Progenitor cell of endocrine pancreas (in vitro differentiated cells): ENCODE results near the gene ELAC1. TPM values are rescaled to one million over a fixed set of nuclear protein-coding genes. Genes with fewer than 3 reads are reported as not detected.
"Not testable (repeated sequence)": the region's sequence is repeated elsewhere in the genome, so short reads cannot be mapped to it uniquely, and the experiment has no call there.

Experiments
- DNase-seq: peaks from one replicate; pipeline ENCODE4 v3.0.0; 2021; ENCODE audit warnings: low spot score; ENCODE audit not compliant: unreplicated experiment
- H3K27ac Mint-ChIP-seq: 2 replicates; pipeline ENCODE4 v1.8.0; 2021; ENCODE audit warnings: mild to moderate bottlenecking, moderate library complexity, mixed read lengths
- H3K27me3 Mint-ChIP-seq: 2 replicates; pipeline ENCODE4 v1.8.0; 2021; ENCODE audit warnings: mixed read lengths
- H3K36me3 Mint-ChIP-seq: 2 replicates; pipeline ENCODE4 v1.8.0; 2022; ENCODE audit warnings: mixed read lengths; ENCODE audit not compliant: insufficient read depth
- H3K4me1 Mint-ChIP-seq: 2 replicates; pipeline ENCODE4 v1.8.0; 2021; ENCODE audit warnings: low read depth, mixed read lengths
- H3K4me3 Mint-ChIP-seq: 2 replicates; pipeline ENCODE4 v1.8.0; 2021; ENCODE audit warnings: low read depth, mild to moderate bottlenecking, moderate library complexity, mixed read lengths
- H3K9me3 Mint-ChIP-seq: 2 replicates; pipeline ENCODE4 v1.8.0; 2021; ENCODE audit warnings: low read depth, mixed read lengths
- total RNA-seq: library from RNA; stranded (reverse); gene quantifications from 2 replicates; pipeline ENCODE4 v1.2.1, GENCODE V29; 2021
- TF ChIP-seq, protein P1 (sequence below): fragments of 200-600 bp; sonication (generic); IDR thresholded peaks from one replicate; pipeline ENCODE4 v1.5.0; 2021; ENCODE audit warnings: antibody characterized with exemption, mild to moderate bottlenecking; ENCODE audit not compliant: unreplicated experiment

Gene ELAC1
- total RNA-seq, 1 donor from 2014 or later = 9.2 TPM

- H3K27ac Mint-ChIP-seq = peak overlapping the region; percentile 65
- H3K9me3 Mint-ChIP-seq = no peaks in the 10 kb centered on the region
- no peak overlapping the region for H3K4me3 Mint-ChIP-seq
Observed at GRCh38 chr18:50986360-50987087, 18.7 kb downstream of the ELAC1 start.

GRCh38 chr18:50987261-50987660 lies 19.4 kb downstream of the ELAC1 start:
- TF ChIP-seq, protein P1, sequence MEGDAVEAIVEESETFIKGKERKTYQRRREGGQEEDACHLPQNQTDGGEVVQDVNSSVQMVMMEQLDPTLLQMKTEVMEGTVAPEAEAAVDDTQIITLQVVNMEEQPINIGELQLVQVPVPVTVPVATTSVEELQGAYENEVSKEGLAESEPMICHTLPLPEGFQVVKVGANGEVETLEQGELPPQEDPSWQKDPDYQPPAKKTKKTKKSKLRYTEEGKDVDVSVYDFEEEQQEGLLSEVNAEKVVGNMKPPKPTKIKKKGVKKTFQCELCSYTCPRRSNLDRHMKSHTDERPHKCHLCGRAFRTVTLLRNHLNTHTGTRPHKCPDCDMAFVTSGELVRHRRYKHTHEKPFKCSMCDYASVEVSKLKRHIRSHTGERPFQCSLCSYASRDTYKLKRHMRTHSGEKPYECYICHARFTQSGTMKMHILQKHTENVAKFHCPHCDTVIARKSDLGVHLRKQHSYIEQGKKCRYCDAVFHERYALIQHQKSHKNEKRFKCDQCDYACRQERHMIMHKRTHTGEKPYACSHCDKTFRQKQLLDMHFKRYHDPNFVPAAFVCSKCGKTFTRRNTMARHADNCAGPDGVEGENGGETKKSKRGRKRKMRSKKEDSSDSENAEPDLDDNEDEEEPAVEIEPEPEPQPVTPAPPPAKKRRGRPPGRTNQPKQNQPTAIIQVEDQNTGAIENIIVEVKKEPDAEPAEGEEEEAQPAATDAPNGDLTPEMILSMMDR = no peak
- Mint-ChIP-seq H3K4me3 (no peak overlapping the region), H3K9me3 (no peaks in the 10 kb centered on the region)

More at GRCh38 chr18:50986360-50987087, 18.7 kb downstream of the ELAC1 start:
- H3K4me1 Mint-ChIP-seq = no peaks in the 10 kb centered on the region
- TF ChIP-seq, protein P1 = no peak
- no peak for DNase-seq
- H3K27me3 Mint-ChIP-seq = no peaks in the 10 kb centered on the region
- peaks cover 8% of the 10 kb centered on the region for H3K36me3 Mint-ChIP-seq

DNA sequence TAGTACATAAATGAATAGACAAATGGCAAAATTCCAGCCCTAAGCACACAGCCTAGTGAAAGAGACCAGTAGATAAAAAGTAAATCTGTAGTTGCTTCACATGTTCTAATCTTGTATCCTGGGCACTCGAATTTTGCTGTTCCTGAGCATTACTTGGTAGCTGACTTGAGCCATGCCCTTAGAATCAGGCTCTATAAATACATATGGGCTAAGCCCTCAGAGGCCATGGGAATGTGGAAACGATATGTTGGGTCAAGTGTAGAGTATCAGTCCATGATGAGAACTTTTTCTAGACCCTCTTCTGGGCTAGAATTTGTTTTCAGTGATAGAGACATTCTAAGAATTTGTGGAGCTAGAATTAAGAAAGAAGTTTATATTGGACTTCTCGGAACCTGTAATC lies 21.9 kb downstream of the ELAC1 start:
- Mint-ChIP-seq H3K27ac (no peak overlapping the region), H3K36me3 (no peaks in the 10 kb centered on the region), H3K4me3 (no peak overlapping the region), H3K27me3 (no peaks in the 10 kb centered on the region), H3K9me3 (no peaks in the 10 kb centered on the region), H3K4me1 (peaks cover 8% of the 10 kb centered on the region)
- DNase-seq = no peak
- TF ChIP-seq, protein P1 = no peak

More at GRCh38 chr18:50987261-50987660, 19.4 kb downstream of the ELAC1 start:
- DNase-seq = no peak
- H3K27me3 Mint-ChIP-seq = no peaks in the 10 kb centered on the region
- H3K36me3 Mint-ChIP-seq = peaks cover 8% of the 10 kb centered on the region
- H3K27ac Mint-ChIP-seq = no peak overlapping the region
- H3K4me1 Mint-ChIP-seq = peaks cover 4% of the 10 kb centered on the region

GRCh38 chr18:50992351-50992762 lies 24.5 kb downstream of the ELAC1 start:
- no peaks in the 10 kb centered on the region for H3K36me3 Mint-ChIP-seq
- H3K9me3 Mint-ChIP-seq = peaks cover 3% of the 10 kb centered on the region
- TF ChIP-seq, protein P1 = no peak
- peaks cover 8% of the 10 kb centered on the region for H3K4me1 Mint-ChIP-seq
- H3K27me3 Mint-ChIP-seq = no peaks in the 10 kb centered on the region
- H3K27ac Mint-ChIP-seq = peak overlapping the region; percentile 79
- H3K4me3 Mint-ChIP-seq = no peak overlapping the region
- no peak for DNase-seq

- H3K27ac Mint-ChIP-seq = no peak overlapping the region
- TF ChIP-seq, protein P1 = no peak
- H3K9me3 Mint-ChIP-seq = peaks cover 3% of the 10 kb centered on the region
- DNase-seq = no peak
- H3K4me3 Mint-ChIP-seq = no peak overlapping the region
- no peaks in the 10 kb centered on the region for H3K36me3 Mint-ChIP-seq
- H3K4me1 Mint-ChIP-seq = peaks cover 8% of the 10 kb centered on the region
- H3K27me3 Mint-ChIP-seq = no peaks in the 10 kb centered on the region
Observed at GRCh38 chr18:50994031-50994430, 26.2 kb downstream of the ELAC1 start.

- H3K27me3 Mint-ChIP-seq, H3K36me3 Mint-ChIP-seq, H3K4me3 Mint-ChIP-seq, H3K27ac Mint-ChIP-seq, DNase-seq: not testable (repeated sequence)
- Mint-ChIP-seq H3K9me3 (peaks cover 15% of the 10 kb centered on the region), H3K4me1 (peaks cover 30% of the 10 kb centered on the region)
Observed at GRCh38 chr18:51003174-51003573, 35.3 kb downstream of the ELAC1 start.
